Measurements from ENCODE around the gene DAP3. TPM values are rescaled to one million over a fixed set of nuclear protein-coding genes. Genes with fewer than 3 reads are reported as not detected.
A peak's percentile ranks its signal among the peaks of the same experiment; 100 is the strongest.
"Not testable (repeated sequence)": the region's sequence is repeated elsewhere in the genome, so short reads cannot be mapped to it uniquely, and the experiment has no call there.

The DAP3 gene
- total and polyA plus RNA-seq, 2 donors (not counting 1 experiment from before 2014, with no cell fraction given): 54.2 to 103 TPM

DNA sequence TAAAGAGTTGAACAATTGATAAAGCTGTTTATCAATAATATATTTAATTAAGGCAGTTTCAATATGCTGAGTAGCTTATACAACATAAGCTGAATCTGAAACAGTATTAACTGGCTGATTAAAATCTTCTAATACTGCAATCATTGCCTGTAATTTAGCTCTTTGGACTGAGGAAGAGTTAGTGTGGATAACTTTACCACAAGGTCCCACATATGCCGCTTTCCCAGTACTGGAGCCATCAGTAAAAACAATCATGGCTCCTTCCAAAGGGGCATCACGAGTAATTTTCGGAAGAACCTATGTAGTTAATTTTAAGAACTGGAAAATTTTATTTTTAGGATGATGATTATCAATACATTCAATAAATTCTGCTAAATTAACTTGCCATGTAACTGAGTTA lies 6.7 kb downstream of the DAP3 start:
- no peak overlapping the region for H3K9ac ChIP-seq (ENCODE audit: insufficient read depth, low read length)
- no peak for DNase-seq (ENCODE audit: low read depth in 2 of 2)
- H3K36me3 ChIP-seq (ENCODE audit: control insufficient read depth, insufficient read depth, low read length): no peaks in the 10 kb centered on the region
- TF ChIP-seq, protein P1, sequence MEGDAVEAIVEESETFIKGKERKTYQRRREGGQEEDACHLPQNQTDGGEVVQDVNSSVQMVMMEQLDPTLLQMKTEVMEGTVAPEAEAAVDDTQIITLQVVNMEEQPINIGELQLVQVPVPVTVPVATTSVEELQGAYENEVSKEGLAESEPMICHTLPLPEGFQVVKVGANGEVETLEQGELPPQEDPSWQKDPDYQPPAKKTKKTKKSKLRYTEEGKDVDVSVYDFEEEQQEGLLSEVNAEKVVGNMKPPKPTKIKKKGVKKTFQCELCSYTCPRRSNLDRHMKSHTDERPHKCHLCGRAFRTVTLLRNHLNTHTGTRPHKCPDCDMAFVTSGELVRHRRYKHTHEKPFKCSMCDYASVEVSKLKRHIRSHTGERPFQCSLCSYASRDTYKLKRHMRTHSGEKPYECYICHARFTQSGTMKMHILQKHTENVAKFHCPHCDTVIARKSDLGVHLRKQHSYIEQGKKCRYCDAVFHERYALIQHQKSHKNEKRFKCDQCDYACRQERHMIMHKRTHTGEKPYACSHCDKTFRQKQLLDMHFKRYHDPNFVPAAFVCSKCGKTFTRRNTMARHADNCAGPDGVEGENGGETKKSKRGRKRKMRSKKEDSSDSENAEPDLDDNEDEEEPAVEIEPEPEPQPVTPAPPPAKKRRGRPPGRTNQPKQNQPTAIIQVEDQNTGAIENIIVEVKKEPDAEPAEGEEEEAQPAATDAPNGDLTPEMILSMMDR (conservative IDR thresholded peaks at IDR 0.05 in 1 of 2, IDR thresholded peaks at IDR 0.05 in 1 of 2; ENCODE audit: low read depth in 1 of 2, low read length in 2 of 2): no peak
- no peak for TF ChIP-seq EZH2 (IDR thresholded peaks at IDR 0.05; ENCODE audit: low read length, missing control alignments)
- no peak overlapping the region for H3K27ac ChIP-seq (ENCODE audit: insufficient read depth, low read length)
- H4K20me1 ChIP-seq (ENCODE audit: control insufficient read depth, extremely low read depth, insufficient read depth, low read length): no peaks in the 10 kb centered on the region
- no peak overlapping the region for H2AFZ ChIP-seq (ENCODE audit: low read length)
- no peaks in the 10 kb centered on the region for H3K9me3 ChIP-seq (ENCODE audit: control insufficient read depth, insufficient read depth, low read depth, low read length)
- no peaks in the 10 kb centered on the region for H3K27me3 ChIP-seq (ENCODE audit: control insufficient read depth, insufficient read depth, low read length)
- H3K79me2 ChIP-seq (ENCODE audit: control insufficient read depth, insufficient read depth, low read length): peaks cover 80% of the 10 kb centered on the region
- no peak overlapping the region for H3K4me2 ChIP-seq (ENCODE audit: extremely low read depth, insufficient read depth, low read length)
- H3K4me1 ChIP-seq (ENCODE audit: control insufficient read depth, extremely low read depth, insufficient read depth, low read length): no peaks in the 10 kb centered on the region
- H3K4me3 ChIP-seq (replicated peaks in 1 of 4; ENCODE audit: control extremely low read depth in 1 of 4, insufficient read depth in 1 of 4, low read depth in 3 of 4, low read length in 4 of 4): peak overlapping the region in 1 of 4 experiments; percentile 57

DNA sequence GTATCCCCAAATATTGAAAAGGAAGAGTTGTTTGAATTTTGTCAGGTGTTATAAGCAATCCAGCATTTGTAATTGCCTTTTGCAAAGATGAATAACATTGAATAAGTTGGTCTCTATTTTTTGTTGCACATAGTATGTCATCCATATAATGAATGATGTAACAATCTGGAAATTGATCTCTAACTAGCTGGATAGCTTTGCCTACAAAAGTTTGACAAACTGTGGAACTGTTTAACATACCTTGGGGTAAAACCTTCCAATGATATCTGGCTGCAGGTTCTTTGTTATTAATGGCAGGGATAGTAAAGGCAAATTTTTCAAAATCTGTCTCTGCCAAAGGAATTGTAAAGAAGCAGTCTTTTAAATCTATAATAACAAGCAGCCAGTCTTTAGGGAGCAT lies 7.6 kb downstream of the DAP3 start:
- Histone ChIP-seq H2AFZ (ENCODE audit: low read length) (no peak overlapping the region), H3K36me3 (ENCODE audit: control insufficient read depth, insufficient read depth, low read length) (no peaks in the 10 kb centered on the region), H3K9ac (ENCODE audit: insufficient read depth, low read length) (no peak overlapping the region), H3K9me3 (ENCODE audit: control insufficient read depth, insufficient read depth, low read depth, low read length) (no peaks in the 10 kb centered on the region), H3K27me3 (ENCODE audit: control insufficient read depth, insufficient read depth, low read length) (no peaks in the 10 kb centered on the region), H3K4me1 (ENCODE audit: control insufficient read depth, extremely low read depth, insufficient read depth, low read length) (no peaks in the 10 kb centered on the region), H3K4me3 (replicated peaks in 1 of 4; ENCODE audit: control extremely low read depth in 1 of 4, insufficient read depth in 1 of 4, low read depth in 3 of 4, low read length in 4 of 4) (no peak overlapping the region), H3K4me2 (ENCODE audit: extremely low read depth, insufficient read depth, low read length) (no peak overlapping the region), H3K79me2 (ENCODE audit: control insufficient read depth, insufficient read depth, low read length) (peaks cover 72% of the 10 kb centered on the region), H3K27ac (ENCODE audit: insufficient read depth, low read length) (no peak overlapping the region), H4K20me1 (ENCODE audit: control insufficient read depth, extremely low read depth, insufficient read depth, low read length) (no peaks in the 10 kb centered on the region)
- no peak for DNase-seq (ENCODE audit: low read depth in 2 of 2)
- no peak for TF ChIP-seq EZH2 (IDR thresholded peaks at IDR 0.05; ENCODE audit: low read length, missing control alignments)
- TF ChIP-seq, protein P1 (conservative IDR thresholded peaks at IDR 0.05 in 1 of 2, IDR thresholded peaks at IDR 0.05 in 1 of 2; ENCODE audit: low read depth in 1 of 2, low read length in 2 of 2): no peak

DNA sequence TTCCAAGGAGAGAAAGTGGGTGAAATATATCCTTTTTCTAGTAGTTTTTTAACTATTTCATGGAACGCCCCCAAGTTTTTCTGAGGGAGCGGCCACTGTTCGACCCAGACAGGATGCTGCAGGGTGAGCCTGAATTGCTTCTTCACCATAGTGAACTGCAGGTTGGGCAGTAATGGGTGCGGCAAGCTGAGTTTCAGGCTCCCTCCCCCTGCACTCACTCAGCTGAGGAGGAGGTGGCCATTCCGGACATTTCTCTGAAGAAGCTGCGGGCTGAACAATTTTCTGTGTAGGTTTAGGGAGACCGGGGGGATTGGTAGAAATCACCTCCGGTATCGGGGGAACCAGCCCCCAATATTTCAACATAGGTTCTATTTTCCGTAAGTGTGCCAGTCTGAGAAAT lies 8.2 kb downstream of the DAP3 start:
- peaks cover 66% of the 10 kb centered on the region for H3K79me2 ChIP-seq (ENCODE audit: control insufficient read depth, insufficient read depth, low read length)
- no peaks in the 10 kb centered on the region for H3K36me3 ChIP-seq (ENCODE audit: control insufficient read depth, insufficient read depth, low read length)
- H3K4me3 ChIP-seq (replicated peaks in 1 of 4; ENCODE audit: control extremely low read depth in 1 of 4, insufficient read depth in 1 of 4, low read depth in 3 of 4, low read length in 4 of 4): no peak overlapping the region
- H3K9me3 ChIP-seq (ENCODE audit: control insufficient read depth, insufficient read depth, low read depth, low read length): no peaks in the 10 kb centered on the region
- no peaks in the 10 kb centered on the region for H3K27me3 ChIP-seq (ENCODE audit: control insufficient read depth, insufficient read depth, low read length)
- DNase-seq (ENCODE audit: low read depth in 2 of 2): no peak
- H3K27ac ChIP-seq (ENCODE audit: insufficient read depth, low read length): no peak overlapping the region
- no peak for TF ChIP-seq EZH2 (IDR thresholded peaks at IDR 0.05; ENCODE audit: low read length, missing control alignments)
- TF ChIP-seq, protein P1 (conservative IDR thresholded peaks at IDR 0.05 in 1 of 2, IDR thresholded peaks at IDR 0.05 in 1 of 2; ENCODE audit: low read depth in 1 of 2, low read length in 2 of 2): no peak
- no peak overlapping the region for H3K4me2 ChIP-seq (ENCODE audit: extremely low read depth, insufficient read depth, low read length)
- H3K4me1 ChIP-seq (ENCODE audit: control insufficient read depth, extremely low read depth, insufficient read depth, low read length): no peaks in the 10 kb centered on the region
- H2AFZ ChIP-seq (ENCODE audit: low read length): no peak overlapping the region
- H3K9ac ChIP-seq (ENCODE audit: insufficient read depth, low read length): no peak overlapping the region
- H4K20me1 ChIP-seq (ENCODE audit: control insufficient read depth, extremely low read depth, insufficient read depth, low read length): no peaks in the 10 kb centered on the region

DNA sequence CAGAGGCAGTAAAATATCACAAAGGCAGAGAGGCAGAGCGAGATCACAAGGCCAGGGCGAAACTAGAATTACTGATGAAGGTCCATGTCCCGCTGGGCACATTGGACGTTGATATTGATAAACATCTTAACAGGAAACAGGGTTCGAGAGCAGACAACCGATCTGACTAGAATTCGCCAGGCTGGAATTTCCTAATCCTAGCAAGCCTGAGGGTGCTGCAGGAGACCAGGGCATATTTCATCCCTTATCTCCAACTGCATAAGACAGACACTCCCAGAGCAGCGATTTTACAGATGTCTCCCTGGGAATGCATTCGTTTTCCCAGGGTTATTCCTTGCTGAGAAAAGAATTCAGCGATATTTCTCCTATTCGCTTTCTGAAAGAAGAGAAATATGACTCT lies 8.7 kb downstream of the DAP3 start:
- H4K20me1 ChIP-seq (ENCODE audit: control insufficient read depth, extremely low read depth, insufficient read depth, low read length); H3K27ac ChIP-seq (ENCODE audit: insufficient read depth, low read length); H3K9me3 ChIP-seq (ENCODE audit: control insufficient read depth, insufficient read depth, low read depth, low read length); H3K27me3 ChIP-seq (ENCODE audit: control insufficient read depth, insufficient read depth, low read length); H3K4me1 ChIP-seq (ENCODE audit: control insufficient read depth, extremely low read depth, insufficient read depth, low read length); H3K4me3 ChIP-seq (replicated peaks in 1 of 4; ENCODE audit: control extremely low read depth in 1 of 4, insufficient read depth in 1 of 4, low read depth in 3 of 4, low read length in 4 of 4); DNase-seq (ENCODE audit: low read depth in 2 of 2); H3K36me3 ChIP-seq (ENCODE audit: control insufficient read depth, insufficient read depth, low read length); H2AFZ ChIP-seq (ENCODE audit: low read length); H3K9ac ChIP-seq (ENCODE audit: insufficient read depth, low read length); H3K4me2 ChIP-seq (ENCODE audit: extremely low read depth, insufficient read depth, low read length): not testable (repeated sequence)
- H3K79me2 ChIP-seq (ENCODE audit: control insufficient read depth, insufficient read depth, low read length): peaks cover 65% of the 10 kb centered on the region
